GM18909 (cell line): Measurements from ENCODE around the gene HIVEP3.

Experiments
- ATAC-seq: cut with Tn5 transposase; IDR thresholded peaks from one replicate; pipeline ENCODE4 v1.9.1; 2021; ENCODE audit warnings: mild to moderate bottlenecking; ENCODE audit not compliant: unreplicated experiment, poor library complexity

HIVEP3 gene

DNA sequence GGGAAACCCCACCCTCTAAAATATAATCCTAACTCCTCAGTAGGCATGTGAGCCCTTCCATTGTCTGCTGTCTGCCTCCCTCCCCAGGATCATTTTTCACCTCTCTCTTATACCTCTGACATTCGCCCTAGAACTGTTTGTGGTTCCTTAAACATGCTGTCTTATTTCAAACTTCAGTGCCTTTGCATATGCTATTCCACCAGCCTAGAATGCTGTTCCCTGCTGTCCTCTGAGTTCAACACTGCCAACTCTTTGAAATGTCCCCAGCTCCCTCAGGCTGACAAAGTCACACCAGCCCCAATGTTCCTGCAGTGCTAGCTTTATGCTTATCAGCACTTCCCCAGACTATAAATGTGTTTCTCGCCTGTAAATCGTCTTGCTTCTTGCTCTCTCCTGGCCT, 119.5 kb downstream of the HIVEP3 start:
- ATAC-seq: no peak

DNA sequence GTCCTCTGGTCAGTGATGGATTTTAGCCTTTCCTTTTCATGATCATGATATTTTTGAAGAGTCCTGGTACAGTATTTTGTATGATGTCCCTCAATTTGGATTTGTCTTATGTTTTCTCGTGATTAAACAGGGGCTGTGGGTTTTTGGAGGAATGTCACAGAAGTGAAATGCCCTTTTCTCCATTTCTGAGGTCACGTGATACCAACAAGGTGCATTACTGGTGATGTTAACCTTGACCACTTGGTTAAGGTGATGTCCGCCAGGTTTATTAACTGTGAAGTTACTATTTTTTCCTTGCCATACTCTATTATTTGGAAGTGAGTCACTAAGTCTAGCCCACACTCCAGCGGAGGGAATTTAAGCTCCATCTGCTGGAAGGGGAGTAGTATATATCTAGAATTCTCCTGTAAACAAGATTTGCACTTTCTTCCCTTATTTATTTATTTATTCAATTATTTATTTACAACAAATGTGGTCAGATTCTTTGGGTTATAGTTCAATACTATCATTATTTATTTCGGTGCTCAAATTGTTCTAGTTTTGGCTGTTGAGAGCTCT, 123.4 kb downstream of the HIVEP3 start:
- ATAC-seq: no peak

DNA sequence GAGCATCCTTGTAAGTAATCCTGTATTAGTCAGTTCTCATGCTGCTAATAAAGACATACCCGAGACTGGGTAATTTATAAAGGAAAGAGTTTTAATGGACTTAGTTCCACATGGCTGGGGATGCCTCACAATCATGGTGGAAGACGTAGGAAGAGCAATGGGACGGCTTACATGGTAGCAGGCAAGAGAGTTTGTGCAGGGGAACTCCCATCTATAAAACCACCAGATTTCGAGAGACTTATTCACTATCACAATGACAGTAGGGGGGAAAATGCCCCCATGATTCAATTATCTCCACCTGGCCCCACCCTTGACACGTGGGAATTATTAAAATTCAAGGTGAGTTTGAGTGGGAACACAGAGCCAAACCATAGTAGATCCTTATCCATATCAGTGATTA, 124.7 kb downstream of the HIVEP3 start:
- no peak for ATAC-seq

DNA sequence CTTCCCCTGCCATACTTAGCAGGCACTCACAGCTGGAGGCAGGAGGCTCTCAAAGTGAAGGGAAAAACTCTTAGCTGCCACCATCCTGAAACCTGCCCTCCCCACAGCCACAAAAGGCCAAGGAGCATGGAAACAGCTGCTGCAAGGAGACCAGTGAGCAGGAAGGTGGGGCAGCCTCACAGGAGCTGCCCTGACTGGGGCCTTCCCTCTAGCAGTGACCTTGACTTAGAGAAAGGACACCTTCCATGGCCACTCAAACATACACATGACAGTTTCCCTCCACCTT, 126.3 kb downstream of the HIVEP3 start:
- no peak for ATAC-seq

DNA sequence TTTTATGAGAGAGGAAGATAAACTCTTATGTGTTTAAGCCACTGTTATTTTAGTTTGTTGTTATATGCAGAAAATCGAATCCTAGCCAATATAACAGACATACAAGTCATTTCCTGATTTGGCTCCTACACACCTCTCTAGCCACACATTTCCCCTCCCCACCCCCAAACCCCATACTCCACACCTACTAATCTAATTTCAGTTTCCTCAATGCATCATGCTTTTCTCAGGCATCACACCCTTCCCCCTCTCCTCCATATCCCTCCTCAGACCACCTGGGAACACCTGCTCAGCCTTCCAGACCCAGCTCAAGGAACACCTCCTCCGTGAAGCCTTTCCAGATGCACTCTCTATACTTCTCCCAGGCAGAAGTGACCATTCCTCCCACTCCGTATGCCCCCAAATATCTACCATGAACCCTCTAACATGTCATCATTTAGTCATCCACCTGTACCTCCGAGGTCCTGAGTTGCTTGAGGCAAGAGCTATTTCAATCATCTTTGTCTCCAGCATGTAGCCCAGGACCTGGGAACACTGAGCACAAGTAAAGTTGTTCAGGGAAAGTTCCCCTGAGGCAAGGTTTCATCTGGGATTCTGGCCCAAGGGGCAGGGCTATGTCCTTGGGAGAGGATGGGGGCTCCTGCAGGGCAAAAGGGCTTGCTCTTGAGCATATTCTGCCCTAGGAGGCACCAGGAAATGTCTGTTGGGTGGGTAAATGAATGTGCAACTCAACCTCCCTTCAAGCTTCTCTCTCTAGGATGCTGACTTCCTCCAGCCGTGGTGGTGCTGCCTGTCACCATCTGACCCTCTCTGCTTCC, 126.8 kb downstream of the HIVEP3 start:
- ATAC-seq: no peak

DNA sequence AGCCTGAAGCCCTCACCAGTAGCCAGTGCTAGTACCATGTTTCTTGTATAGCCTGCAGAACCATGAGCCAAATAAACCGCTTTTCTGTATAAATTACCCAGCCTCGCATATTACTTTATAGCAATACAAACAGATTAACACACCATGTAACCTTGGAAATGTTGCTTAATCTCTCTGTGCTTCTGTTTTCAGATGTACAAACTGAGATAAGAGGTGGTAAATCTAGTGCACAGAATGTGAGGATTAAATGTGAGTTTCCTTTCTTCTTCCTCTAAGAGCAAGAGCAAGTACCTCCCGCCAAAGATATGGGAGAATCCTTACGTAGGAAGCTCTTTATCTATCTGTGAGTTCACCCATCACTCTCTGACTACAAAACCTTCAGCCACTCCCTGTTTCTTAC, 128.4 kb downstream of the HIVEP3 start:
- ATAC-seq: no peak

DNA sequence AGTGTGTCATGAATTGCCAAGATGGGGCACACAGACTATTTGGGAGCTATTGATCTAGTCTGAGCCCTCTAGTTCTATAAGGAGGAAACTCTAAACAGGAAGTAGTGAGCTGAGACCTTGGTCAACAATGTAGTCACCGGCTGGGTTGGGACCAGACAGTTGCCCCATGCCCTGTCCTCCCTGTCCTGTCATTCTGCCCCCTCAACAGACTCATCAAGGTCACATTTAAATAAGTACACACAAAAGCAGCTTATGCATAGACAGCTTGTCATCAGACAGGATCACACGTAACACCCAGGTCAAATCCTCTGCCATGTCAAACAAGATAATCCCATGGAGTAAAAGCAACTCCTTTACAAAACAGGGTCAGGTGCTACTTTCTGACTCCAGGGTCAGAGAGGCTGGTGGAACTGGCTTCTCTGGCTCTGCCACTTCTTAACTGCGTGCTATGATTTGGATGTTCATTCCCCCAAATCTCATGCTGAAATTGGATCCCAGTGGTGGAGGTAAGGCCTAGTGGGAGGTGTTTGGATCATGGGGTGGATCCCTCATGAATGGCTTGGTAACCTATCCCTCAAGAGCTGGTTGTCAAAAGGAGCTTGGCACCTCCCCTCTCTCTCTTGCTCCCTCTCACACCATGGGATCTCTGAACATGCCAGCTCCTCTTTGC, 128.9 kb downstream of the HIVEP3 start:
- no peak for ATAC-seq

DNA sequence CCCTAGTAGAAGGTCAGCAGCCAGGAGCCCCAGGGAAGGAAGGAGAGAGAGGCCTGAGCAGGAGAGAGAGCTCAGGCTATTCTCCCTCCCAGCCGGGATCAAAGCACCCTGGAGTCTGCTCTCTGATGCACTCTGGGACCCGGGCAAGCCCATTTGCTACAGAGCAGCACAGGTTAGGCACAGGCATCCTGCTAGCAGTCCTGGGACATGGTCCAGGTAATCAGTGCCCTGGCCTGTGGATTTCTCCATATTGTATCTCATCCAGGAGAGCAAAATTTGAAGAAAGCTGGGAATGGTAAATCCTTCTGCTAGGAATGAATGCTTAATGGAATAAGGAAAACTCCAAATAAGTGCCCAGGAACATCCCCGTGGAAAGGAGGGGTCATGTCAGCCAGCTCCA, 130.3 kb downstream of the HIVEP3 start:
- ATAC-seq: no peak

DNA sequence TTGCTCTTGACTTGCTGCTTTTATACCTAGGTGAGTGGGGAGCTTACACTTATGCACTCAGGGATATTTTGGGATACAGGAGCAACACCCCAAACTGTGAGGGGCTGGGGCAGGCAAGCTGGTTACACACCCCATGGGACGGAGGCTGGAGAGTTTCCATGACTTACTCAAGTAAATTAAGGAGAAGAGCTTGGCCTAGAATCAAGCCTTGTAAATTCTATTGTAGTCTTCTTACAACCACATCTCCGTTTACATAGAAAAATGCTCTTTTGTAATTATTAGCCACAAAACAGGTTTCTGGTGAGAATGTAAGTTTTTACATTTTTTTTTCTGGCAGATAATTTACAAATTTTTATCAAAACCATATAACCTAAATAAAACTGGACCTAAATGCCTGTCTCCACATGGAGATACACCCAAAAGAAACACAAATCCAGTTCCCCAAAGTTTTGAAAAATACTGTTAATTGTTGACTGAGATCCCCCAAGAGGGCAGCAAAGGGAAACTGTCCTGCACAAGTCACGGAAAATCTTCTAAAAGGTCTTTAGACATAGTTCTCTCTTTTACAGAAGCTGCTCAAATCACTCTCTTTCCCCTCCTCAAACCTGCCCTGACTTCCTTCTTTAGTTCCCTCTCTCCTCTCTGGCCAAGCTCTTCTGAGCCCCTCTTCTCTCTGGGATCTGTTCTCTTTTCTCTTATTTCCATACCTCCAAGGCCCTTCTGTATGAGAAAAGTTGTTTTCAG, 134.0 kb downstream of the HIVEP3 start:
- no peak for ATAC-seq

DNA sequence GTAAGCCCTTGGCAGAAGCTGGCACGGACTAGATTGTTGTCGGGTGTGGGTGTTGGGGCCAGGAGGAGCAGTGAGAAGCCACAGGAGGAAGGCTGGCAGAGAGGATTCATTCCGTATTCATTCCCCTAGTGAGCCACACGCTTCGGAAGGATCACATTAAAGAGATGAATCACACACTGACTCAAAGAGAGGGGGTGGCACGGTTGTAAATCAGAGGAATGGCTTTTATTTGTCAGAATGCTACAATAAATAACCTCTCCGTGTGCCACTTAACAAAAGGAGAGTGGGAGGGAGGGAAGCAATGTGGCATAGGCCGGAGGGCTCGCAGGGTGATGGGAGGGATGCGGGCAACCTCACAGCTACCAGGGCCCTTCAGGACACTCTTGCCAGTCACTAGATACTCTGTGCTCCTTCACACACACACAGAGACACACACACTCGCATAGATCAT, 135.5 kb downstream of the HIVEP3 start:
- ATAC-seq: no peak

DNA sequence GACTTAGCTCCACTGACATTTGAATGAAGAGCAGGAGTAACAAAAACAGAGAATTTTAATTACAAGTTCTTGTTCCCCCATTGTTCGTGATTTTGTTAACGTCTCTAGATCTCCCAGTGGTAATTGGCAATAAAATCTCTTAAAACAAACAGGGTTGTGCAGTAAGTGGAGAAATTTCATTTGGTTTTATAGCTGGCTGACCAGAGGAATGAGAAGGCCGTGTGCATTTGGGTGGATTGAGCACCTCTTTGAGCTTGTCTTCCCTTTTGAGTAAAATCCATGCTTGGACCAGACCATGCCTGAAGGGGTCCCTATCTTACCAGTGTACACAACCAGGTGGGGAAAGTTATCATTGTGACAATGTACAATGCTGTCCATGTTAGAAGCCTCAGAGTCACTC, 137.8 kb downstream of the HIVEP3 start:
- no peak for ATAC-seq

DNA sequence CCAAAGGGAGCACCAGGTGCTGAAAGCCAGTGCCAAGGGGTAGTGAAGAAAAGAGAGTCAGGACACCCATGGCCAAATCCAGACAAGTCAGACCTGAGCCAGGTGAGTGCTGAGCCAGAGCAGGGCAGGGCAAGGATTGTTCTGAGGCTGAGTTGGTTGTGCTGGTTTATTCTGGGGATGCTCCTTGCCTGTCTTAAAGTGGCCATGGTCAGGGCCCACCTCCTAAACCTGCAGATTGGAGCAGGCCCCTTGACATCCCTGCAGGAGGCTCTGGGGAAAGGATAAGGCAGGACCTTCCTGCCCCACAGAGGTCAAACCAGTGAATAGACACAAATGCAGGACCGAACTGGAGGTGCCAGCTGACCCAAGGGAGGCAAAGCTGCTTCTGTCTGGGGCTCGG, 138.4 kb downstream of the HIVEP3 start:
- no peak for ATAC-seq

DNA sequence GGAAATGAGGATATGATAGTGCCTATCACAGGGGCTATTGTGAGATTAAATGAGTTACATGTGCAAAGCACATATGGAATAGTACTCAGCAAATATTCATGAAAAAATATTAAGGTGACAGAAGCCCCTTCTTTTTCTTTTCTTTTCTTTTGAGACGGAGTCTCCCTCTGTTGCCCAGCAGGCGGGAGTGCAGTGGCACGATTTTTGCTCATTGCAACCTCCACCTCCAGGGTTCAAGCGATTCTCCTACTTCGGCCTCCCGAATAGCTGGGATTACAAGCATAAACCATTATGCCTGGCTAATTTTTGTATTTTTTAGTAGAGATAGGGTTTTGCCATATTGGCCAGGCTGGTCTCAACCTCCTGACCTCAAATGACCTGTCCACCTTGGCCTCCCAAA, 139.4 kb downstream of the HIVEP3 start:
- no peak for ATAC-seq

DNA sequence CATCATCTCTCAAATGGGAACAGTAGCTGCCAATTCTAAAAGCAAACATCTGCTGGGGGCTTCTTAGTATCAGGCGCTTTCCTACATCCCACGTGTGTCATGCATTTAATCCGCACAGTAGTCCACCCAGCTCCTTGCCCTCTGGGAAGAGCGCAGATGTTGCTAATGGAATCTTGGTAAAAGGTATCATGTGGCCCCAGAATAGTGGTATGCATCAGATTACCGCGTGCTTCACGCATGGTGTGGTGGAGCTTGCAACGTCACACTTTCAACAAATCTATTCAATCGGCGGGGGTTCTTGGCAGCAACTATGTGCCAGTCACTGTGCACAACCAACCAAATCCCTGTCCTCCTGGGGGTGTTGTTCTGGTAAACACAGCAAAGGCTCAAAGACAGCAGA, 141.0 kb downstream of the HIVEP3 start:
- ATAC-seq: no peak

DNA sequence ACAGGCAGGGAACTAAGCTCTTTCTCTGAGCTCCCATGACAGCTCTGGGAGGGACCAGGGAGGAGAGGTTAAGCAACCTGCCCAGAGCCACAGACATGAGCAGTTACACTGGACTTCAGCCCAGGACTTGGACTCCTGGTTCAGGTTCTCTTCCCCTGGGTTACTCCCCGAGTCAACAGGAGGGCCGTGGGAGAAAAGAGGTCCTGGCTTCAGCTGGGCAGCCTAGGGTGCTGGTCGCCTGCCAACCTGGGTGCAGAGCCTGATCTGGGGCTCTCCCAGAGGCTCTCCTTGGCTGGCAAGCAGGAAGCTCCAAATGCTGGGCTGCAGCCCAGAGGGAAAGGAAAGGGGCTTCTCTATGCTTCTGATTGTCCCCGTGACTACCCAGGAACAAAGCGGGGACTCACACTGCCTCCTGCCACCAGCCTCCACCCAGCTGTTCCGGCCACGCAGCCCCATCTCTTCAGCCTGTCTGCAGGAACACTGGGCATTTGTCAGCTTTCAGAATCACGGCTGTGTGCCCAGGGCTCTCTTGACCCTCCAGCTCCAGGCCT, 141.8 kb downstream of the HIVEP3 start:
- no peak for ATAC-seq

DNA sequence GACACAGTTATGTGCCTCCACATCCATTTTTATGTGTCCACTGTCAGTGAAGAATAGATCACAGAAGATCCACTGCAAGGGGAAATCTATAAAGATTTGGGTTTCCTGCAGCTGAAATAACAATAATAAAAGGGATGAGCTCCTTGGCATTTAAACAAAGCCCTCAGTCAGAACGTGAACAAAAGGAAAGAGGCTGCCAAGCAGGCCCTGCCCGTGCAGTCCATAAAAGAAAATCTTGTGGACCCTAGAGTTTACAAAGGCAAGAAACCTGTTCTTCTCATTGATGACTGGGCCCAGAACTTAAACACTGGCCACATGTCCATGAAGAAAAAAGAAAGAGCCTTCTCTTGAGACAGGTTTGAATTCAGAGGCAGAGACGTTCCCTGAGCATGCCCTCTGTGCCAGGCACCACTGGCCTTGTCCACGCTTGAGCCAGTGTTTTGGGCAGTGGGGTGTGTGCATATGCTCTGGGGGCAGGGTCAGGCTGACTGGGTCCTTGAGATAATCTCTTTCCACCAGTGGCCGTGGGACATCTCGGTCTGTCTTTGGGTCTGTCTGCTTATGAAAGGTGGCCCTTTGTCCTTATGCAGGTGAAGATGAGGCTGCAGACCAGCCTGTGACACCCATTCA, 142.7 kb downstream of the HIVEP3 start:
- ATAC-seq: no peak

DNA sequence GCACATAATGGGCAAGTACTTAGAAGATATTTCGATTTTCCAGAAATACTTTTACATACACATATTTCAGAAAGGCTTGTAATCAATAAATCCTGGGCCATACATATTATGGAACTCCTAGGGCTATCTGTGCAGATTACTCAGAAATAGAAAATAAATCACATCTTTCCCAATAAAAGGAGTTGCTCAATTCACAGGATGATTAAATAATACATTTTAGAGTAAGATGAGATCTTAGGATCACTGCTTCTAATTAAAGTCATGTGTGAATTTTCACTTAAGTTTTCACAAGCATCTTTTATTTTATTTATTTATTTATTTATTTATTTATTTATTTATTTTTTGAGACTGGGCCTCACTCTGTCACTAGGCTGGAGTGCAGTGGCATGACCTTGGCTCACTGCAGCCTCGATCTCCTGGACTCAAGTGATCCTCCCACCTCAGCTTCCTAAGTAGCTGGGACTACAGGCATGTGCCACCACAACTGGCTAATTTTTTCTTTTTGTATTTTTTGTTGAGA, 144.2 kb downstream of the HIVEP3 start:
- ATAC-seq: no peak

DNA sequence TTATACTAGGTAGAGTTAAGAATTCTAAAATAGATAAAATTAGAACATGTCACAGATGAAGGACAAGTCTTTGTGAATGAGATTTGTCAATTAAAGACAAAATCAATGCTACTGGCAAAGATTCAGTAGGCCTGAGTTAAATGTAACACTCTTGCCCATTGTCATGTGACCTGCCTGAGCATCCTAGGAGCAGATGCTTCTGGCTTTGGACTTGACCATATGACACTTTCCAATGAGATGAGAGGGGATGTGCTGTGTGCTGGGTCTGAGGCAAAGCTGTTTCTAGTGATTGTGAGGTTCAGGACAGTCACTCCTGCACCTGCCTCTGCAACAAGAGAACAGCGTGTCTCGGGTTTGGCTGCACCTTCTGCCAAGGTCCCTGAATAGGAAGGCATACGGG, 144.9 kb downstream of the HIVEP3 start:
- ATAC-seq: no peak

DNA sequence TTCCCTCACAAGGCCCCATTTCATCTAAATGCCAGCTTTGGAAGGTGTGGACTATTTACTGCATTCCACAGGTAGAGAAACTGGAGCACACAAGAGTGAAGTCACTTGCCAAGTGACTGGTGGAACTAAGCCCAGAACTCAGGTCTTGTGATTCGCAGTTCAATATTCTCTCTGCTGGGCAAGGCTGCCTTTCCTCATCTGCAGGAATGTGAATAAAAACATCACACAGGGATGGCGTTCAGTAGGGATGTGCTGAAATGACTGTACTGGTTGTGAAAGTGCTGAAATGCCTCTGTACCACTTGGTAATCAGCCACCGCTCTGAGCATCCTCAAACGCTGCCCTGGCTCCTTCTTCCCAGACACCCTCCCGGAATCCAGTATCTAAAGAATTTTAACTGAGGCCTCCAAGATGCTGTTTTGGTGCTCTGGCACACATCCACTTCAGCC, 145.6 kb downstream of the HIVEP3 start:
- ATAC-seq: no peak

DNA sequence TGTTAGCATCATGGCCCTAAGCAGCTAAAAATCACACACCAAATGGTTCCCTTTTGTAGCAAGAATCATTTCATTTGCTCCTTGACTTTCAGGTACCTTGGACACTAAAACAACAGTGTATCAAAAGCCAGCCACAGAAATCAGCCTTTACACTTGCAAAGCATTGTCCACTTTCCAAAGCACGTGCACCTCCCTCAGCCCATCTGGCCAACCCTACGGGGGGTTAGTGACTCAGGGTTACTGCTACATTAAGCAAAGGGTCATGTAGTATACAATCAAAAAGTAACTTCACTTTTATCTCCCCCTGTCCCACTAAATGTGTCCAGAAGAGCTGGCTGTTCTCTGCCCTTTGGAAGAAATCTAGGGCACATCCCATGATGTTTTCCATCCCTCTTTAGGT, 149.7 kb downstream of the HIVEP3 start:
- ATAC-seq: no peak
